IgD-negative memory B cell (primary cell): ENCODE measurements around the gene HTR3E. TPM values are rescaled to one million over a fixed set of nuclear protein-coding genes. Genes with fewer than 3 reads are reported as not detected.

Source experiments
- polyA plus RNA-seq: library from polyadenylated mRNA; unstranded; fragments of 300-500 nt; fragmentation: Illumina TruSeq; gene quantifications from one replicate; pipeline ENCODE4 v1.2.3, GENCODE V29; 2021

HTR3E gene
- polyA plus RNA-seq, 1 donor from 2014 or later, result not detected

Other genes starting within 250 kb of the HTR3E start
- gene PARL, start 212.2 kb upstream of the HTR3E start, polyA plus RNA-seq, result 95.3 TPM
- gene ABCC5, start 79.2 kb upstream of the HTR3E start, polyA plus RNA-seq, result 5.6 TPM
- not detected for gene HTR3D, start 65.3 kb upstream of the HTR3E start, polyA plus RNA-seq
- not detected for gene HTR3C, start 44.0 kb upstream of the HTR3E start, polyA plus RNA-seq
- gene EIF2B5, start 38.3 kb downstream of the HTR3E start, polyA plus RNA-seq, result 44.5 TPM
- 6.4 TPM for gene DVL3, start 58.3 kb downstream of the HTR3E start, polyA plus RNA-seq
- 249 TPM for gene AP2M1, start 77.8 kb downstream of the HTR3E start, polyA plus RNA-seq
- gene ABCF3, start 89.1 kb downstream of the HTR3E start, polyA plus RNA-seq, result 49.1 TPM
- 0.20 TPM for gene VWA5B2, start 132.5 kb downstream of the HTR3E start, polyA plus RNA-seq
- gene ALG3, start 151.9 kb downstream of the HTR3E start, polyA plus RNA-seq, result 72.3 TPM
- gene EEF1AKMT4, start 152.6 kb downstream of the HTR3E start, polyA plus RNA-seq, result 3.2 TPM
- gene CAMK2N2, start 164.5 kb downstream of the HTR3E start, polyA plus RNA-seq, result not detected
- not detected for gene ECE2, start 179.0 kb downstream of the HTR3E start, polyA plus RNA-seq
- 143 TPM for gene PSMD2, start 202.2 kb downstream of the HTR3E start, polyA plus RNA-seq
- gene EIF4G1, start 217.5 kb downstream of the HTR3E start, polyA plus RNA-seq, result 28.0 TPM
- gene FAM131A, start 240.5 kb downstream of the HTR3E start, polyA plus RNA-seq, result 2.6 TPM